Transverse colon (tissue), 4 donors: ENCODE data around the gene MYOM1. TPM values are rescaled to one million over a fixed set of nuclear protein-coding genes. Genes with fewer than 3 reads are reported as not detected.
"Not testable (repeated sequence)": the region's sequence is repeated elsewhere in the genome, so short reads cannot be mapped to it uniquely, and the experiment has no call there.

Source experiments
- DNase-seq: peaks from one replicate; pipeline ENCODE4 v3.0.0-alpha.2; 2019
- H3K27ac ChIP-seq, 4 donors: fragments of 200-600 bp; sonication (generic); 2 replicates each; pipeline ENCODE4 v1.5.1; 2016 to 2018; ENCODE audit warnings: inconsistent platforms in 4 of 4
- H3K27me3 ChIP-seq: fragments of 200-600 bp; sonication (generic); 2 replicates; pipeline ENCODE4 v1.5.1; 2017; ENCODE audit warnings: inconsistent platforms
- H3K36me3 ChIP-seq, 4 donors: fragments of 200-600 bp; sonication (generic); 2 replicates each; pipeline ENCODE4 v1.5.1; 2017 to 2019; ENCODE audit warnings: inconsistent platforms in 4 of 4
- H3K4me1 ChIP-seq, 4 donors: fragments of 200-600 bp; sonication (generic); 2 replicates each; pipeline ENCODE4 v1.5.1; 2017 to 2020; ENCODE audit warnings: inconsistent platforms in 4 of 4
- H3K4me3 ChIP-seq, 4 donors: fragments of 200-600 bp; sonication (generic); 1 replicate in 1 of 4; 2 replicates in 3 of 4; pipeline versions ENCODE4 v1.5.1 to v1.6.1; 2017 to 2019; ENCODE audit warnings: inconsistent platforms in 4 of 4
- H3K9me3 ChIP-seq, 2 donors: fragments of 200-600 bp; sonication (generic); 2 replicates each; pipeline ENCODE4 v1.5.1; 2017 to 2019; ENCODE audit warnings: inconsistent platforms in 2 of 2
- EP300 ChIP-seq: sonication (generic); formaldehyde crosslinking; IDR thresholded peaks from one replicate; pipeline ENCODE4 v1.6.1; 2017; ENCODE audit warnings: antibody characterized with exemption, low read depth
- POLR2A ChIP-seq: fragments of 450-650 bp; IDR thresholded peaks from one replicate; pipeline ENCODE4 v1.6.1; 2016; ENCODE audit warnings: antibody characterized with exemption, mild to moderate bottlenecking, moderate library complexity
- POLR2AphosphoS5 ChIP-seq, 3 donors: sonication (generic); formaldehyde crosslinking; IDR thresholded peaks; one replicate each; pipeline ENCODE4 v1.6.1; 2016; ENCODE audit warnings: antibody characterized with exemption in 3 of 3
- WGBS, 2 donors: methylation state at CpG; one replicate each; pipeline ENCODE4 v1.1.5; 2018; ENCODE audit warnings: low coverage in 1 of 2; 5-methylcytosine and 5-hydroxymethylcytosine counted together
- in situ Hi-C, 4 donors: fragments of 200-750 bp; cut with MboI; loops; one replicate each; pipeline versions ENCODE4 v1.15.0 to v1.15.1; 2017; ENCODE audit warnings: low sequenced_read_pairs in 3 of 4, low pct_ligation_motif_present in 1 of 4, low pct_unique_long_range_greater_than_20kb in 1 of 4
- intact Hi-C: fragments of 100-400 bp; cut with DNase I; formaldehyde crosslinking; loops from one replicate; pipeline ENCODE4 v1.15.1; 2023; ENCODE audit warnings: low total_unique reads
- total RNA-seq, 4 donors: library from RNA; depleted of rRNA; stranded (reverse); fragments of >200 nt; gene quantifications; one replicate each; pipeline ENCODE4 v1.1.0, GENCODE V29; 2016
- TF ChIP-seq, protein P1 (sequence below), 5 experiments: fragments of 200-600 bp in 3 of 5; fragments of 450-650 bp in 2 of 5; sonication (generic) in 3 of 5; IDR thresholded peaks; 1 replicate in 2 of 5; 2 replicates in 3 of 5; pipeline ENCODE4 v1.5.1; 2016 to 2017; ENCODE audit warnings: antibody characterized with exemption in 5 of 5, inconsistent platforms in 3 of 5, mild to moderate bottlenecking in 2 of 5, moderate library complexity in 1 of 5

Gene MYOM1
- total RNA-seq, 4 donors from 2014 or later, result 6.0 to 30.4 (median 7.7) TPM

DNA sequence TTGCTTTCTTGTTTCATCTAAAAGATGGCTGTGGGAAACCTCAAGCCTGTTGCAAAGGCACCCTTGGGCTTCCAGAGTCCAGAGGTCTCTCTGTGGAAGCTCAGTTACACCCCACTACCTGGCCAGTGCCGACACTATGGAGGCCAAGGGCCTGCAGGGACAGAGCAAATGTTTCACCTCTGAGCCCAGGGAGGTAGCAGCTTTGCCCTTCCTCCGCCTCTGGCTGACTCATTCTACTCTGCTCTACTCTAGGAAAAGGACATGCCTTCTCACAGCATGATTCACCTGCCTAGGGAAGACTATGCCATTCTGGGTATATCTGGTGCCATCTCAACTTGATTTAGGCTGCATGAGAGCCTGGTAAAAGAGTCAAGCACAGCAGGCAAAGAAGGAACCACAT lies 12.2 kb downstream of the MYOM1 start:
- in situ Hi-C loops, result no loop called here
- no peaks in the 10 kb centered on the region for H3K36me3 ChIP-seq
- TF ChIP-seq, protein P1, sequence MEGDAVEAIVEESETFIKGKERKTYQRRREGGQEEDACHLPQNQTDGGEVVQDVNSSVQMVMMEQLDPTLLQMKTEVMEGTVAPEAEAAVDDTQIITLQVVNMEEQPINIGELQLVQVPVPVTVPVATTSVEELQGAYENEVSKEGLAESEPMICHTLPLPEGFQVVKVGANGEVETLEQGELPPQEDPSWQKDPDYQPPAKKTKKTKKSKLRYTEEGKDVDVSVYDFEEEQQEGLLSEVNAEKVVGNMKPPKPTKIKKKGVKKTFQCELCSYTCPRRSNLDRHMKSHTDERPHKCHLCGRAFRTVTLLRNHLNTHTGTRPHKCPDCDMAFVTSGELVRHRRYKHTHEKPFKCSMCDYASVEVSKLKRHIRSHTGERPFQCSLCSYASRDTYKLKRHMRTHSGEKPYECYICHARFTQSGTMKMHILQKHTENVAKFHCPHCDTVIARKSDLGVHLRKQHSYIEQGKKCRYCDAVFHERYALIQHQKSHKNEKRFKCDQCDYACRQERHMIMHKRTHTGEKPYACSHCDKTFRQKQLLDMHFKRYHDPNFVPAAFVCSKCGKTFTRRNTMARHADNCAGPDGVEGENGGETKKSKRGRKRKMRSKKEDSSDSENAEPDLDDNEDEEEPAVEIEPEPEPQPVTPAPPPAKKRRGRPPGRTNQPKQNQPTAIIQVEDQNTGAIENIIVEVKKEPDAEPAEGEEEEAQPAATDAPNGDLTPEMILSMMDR (IDR thresholded peaks at IDR 0.05), result no peak
- no peak for TF ChIP-seq POLR2A
- no peak for TF ChIP-seq POLR2AphosphoS5 (IDR thresholded peaks at IDR 0.05)
- TF ChIP-seq EP300, result no peak
- H3K4me1 ChIP-seq, result peaks cover 0 to 16% (median 6%) of the 10 kb centered on the region in 4 donors
- H3K4me3 ChIP-seq, result no peak overlapping the region
- H3K27ac ChIP-seq, result no peak overlapping the region
- no peak for DNase-seq
- intact Hi-C loops, result no loop called here
- no peaks in the 10 kb centered on the region for H3K27me3 ChIP-seq
- WGBS, 2 donors, result 89 to 100% methylated on average over 2 of the region's 2 CpGs
- peaks cover 10 to 11% of the 10 kb centered on the region in 2 donors for H3K9me3 ChIP-seq

DNA sequence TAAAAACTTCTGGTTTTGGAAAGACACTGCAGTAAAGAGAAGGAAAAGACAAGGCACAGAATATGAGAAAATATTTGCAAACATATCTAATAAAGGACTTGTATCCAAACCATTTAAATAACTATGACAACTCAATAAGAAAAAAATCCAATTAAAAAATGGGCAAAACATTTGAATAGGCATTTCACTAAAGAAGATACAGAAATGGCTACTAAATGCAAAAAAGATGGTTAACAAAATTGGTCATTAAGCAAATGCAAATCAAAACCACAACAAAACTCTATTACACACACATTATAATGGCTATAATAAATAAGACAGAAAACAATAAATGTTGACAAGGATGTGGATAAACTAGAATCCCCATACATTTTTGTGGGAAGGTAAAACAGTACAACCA lies 14.5 kb downstream of the MYOM1 start:
- no peak for TF ChIP-seq POLR2A
- TF ChIP-seq, protein P1 (IDR thresholded peaks at IDR 0.05), result no peak
- TF ChIP-seq EP300, result no peak
- TF ChIP-seq POLR2AphosphoS5 (IDR thresholded peaks at IDR 0.05), result no peak
- Histone ChIP-seq H3K4me1 (peaks cover 0 to 6% (median 0%) of the 10 kb centered on the region in 4 donors), H3K27me3 (no peaks in the 10 kb centered on the region), H3K9me3 (peaks cover 11 to 15% of the 10 kb centered on the region in 2 donors), H3K27ac (no peak overlapping the region), H3K36me3 (no peaks in the 10 kb centered on the region), H3K4me3 (no peak overlapping the region)
- in situ Hi-C loops (no loop called here), intact Hi-C loops (no loop called here)
- no peak for DNase-seq

DNA sequence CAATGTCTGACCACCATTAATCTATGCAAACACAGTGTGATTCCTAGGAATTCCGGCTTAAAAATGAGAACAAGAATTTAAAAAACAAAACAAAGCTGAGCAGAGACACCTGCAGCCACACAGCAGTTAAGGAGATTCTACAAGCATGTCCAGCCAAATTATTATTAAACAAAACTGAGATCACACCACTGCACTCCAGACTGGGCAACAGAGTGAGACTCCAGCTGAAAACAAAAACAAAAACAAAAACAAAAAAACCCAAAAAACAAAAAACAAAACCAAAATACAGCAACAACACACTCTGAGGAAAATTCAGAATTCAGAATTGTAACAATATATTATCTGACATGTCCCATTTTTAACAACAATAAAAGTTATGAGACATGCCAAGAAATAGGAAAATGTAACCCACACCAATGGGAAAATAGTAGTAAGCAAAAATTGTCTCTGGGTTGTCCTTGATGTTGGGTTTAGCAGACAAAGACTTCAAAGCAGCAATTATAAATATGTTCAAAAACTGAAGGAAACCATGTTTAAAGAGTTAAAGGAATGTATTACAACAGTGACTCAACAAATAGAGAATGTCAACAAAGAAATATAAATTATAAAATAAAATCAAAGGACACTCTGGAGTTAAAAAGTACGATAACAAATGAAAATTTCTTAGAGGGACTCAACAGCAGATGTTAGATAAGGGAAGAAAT lies 19.7 kb downstream of the MYOM1 start:
- DNase-seq, result no peak
- Histone ChIP-seq H3K36me3 (no peaks in the 10 kb centered on the region), H3K4me3 (no peak overlapping the region), H3K9me3 (peaks cover 11 to 15% of the 10 kb centered on the region in 2 donors), H3K4me1 (peaks cover 0 to 4% (median 0%) of the 10 kb centered on the region in 4 donors), H3K27ac (no peak overlapping the region), H3K27me3 (no peaks in the 10 kb centered on the region)
- TF ChIP-seq POLR2A (no peak), EP300 (no peak), POLR2AphosphoS5 (IDR thresholded peaks at IDR 0.05) (no peak)
- TF ChIP-seq, protein P1 (IDR thresholded peaks at IDR 0.05), result no peak
- intact Hi-C loops, result no loop called here
- in situ Hi-C loops, result no loop called here
- WGBS, 2 donors, result 76 to 91% methylated on average over 2 of the region's 2 CpGs

DNA sequence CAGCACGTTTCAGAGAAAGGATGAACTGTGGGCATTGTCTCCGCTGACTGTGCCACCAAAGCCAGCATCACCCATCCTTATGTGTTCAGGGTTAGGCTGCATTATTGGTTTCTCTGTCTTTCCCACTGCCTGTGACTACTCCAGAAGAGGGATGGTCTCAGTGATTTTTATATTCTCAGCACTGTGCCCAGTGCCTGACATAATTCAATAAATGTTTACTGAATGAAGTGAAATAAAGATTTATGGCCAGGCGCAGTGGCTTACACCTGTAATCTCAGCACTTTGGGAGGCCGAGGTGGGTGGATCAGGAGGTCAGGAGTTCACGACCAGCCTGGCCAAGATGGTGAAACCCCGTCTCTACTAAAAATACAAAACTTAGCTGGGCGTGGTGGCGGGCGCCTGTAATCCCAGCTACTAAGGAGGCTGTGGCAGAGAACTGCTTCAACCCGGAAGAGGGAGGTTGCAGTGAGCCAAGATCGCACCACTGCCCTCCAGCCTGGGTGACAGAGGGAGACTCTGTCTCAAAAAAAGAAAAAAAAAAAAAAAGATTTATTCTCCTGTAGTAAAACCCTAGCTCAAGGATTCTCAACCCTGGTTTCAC lies 21.4 kb downstream of the MYOM1 start:
- intact Hi-C loops, H3K4me3 ChIP-seq, H3K36me3 ChIP-seq, in situ Hi-C loops, H3K27me3 ChIP-seq, H3K4me1 ChIP-seq: not testable (repeated sequence)
- DNase-seq, result peak; percentile 50
- Histone ChIP-seq H3K27ac (peak overlapping the region; percentile 12 to 46 (median 20)), H3K9me3 (peaks cover 8 to 13% of the 10 kb centered on the region in 2 donors)
- 55 to 78% methylated on average over 2 to 11 of the region's 11 CpGs for WGBS, 2 donors
